SH-SY5Y (cell line): ENCODE measurements around the gene VPS41.

ENCODE experiments used
- GATA2 ChIP-seq: IDR thresholded peaks from 2 replicates; pipeline ENCODE4 v1.6.1; 2011; ENCODE audit warnings: mild to moderate bottlenecking, low read depth, low read length
- GATA3 ChIP-seq: IDR thresholded peaks from 2 replicates; pipeline ENCODE4 v1.6.1; 2011; ENCODE audit warnings: low read depth, mild to moderate bottlenecking, low read length, moderate library complexity

VPS41 gene

DNA sequence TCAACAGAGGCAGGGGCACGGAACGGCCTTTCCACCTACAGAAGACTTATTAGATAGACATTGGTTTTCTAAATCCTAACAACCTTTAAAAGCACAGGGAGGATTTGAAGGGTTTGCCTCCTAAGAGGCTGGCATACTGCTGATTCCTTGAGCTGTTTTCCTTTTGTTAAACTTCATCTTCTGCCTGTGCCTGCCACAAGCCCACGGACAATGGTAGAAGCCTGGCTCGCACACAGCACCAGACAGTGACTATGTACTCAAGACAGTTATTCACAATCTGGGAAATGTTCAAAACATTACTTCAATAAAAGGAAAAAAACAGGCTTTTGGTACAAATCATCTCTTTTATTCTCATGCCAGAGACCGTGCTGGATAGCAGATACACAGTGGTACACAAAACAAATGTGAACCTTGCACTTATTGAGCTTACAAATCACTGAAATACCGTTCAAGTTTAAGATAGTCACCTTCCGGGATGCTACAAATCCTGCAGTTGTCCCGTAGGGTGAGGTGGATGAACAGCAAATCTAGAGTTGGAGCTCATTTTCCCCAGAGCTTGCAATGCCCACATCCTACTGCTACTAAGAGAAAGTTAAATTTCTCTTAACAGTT, 63.9 kb downstream of the VPS41 start:
- no peak for TF ChIP-seq GATA3
- no peak for TF ChIP-seq GATA2

DNA sequence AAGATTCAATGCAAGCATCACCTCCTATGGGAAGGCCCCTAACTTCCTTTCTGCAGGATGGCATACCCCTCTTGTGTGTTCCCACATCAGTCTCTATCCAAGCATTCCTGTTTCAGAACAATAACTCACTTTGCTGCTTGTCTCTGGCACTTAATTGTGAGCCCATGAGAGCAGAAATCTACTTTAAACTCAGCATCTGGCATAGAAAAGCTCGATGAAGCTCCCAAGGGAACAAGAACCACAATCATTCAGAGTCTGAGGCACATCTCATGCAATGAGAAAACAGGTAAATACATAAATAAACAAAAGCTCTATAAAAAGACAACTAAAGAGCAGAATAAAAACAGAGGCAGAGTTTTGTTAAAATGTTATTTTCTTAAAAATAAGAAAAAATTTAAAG, 66.2 kb downstream of the VPS41 start:
- TF ChIP-seq GATA3 = no peak
- no peak for TF ChIP-seq GATA2

DNA sequence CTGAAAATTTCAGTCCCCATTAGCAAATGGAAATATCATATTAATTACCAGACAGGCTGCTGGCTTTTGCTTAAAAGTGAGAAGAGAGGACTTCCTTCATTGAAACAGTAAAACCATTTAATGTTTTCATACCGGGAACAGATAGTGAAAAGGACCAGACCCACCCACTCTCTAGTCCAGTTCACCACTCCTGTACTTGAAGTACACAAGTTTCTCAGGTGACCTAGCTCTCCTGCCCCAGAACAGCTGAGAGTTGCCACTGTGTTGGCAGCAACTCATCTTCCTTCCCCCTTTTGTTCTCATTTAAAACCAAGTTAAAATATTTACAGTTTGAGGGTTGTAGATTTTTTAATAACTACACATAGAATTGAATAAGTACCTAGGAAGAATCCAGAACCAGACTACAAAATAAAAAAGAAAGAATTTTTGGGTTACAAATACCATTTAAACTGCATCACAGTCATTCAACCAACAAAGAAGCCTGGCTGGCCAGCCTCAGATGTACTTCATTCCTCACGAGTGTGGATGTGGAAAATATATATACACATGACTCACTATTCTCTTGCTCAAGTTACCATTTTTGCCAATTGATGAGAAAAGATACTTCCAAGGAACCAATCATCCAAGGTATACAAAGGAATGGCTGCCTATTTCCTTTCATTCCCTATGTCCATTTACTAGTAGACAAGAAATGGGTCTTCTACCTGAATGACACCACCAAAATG, 68.1 kb downstream of the VPS41 start:
- TF ChIP-seq GATA2 = no peak
- no peak for TF ChIP-seq GATA3

DNA sequence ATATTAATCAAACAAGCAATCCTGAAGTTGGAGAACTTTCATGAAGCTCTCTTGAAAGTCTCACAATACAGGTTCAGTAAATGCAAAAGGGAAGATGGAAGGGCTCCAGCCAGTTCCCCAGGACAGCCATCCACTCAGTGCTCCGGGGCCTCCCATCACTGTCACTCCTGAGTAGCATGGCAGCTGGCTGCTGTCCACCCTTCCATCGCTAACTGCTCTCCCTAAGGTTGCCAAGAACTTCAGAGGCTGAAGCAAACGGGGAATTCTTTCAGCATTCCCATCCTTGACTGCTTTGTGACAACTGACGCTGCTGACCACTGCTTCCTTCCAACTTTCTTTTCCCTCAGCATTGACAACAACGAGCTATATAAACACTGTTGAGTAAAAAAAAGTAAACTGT, 69.1 kb downstream of the VPS41 start:
- TF ChIP-seq GATA3 = no peak

DNA sequence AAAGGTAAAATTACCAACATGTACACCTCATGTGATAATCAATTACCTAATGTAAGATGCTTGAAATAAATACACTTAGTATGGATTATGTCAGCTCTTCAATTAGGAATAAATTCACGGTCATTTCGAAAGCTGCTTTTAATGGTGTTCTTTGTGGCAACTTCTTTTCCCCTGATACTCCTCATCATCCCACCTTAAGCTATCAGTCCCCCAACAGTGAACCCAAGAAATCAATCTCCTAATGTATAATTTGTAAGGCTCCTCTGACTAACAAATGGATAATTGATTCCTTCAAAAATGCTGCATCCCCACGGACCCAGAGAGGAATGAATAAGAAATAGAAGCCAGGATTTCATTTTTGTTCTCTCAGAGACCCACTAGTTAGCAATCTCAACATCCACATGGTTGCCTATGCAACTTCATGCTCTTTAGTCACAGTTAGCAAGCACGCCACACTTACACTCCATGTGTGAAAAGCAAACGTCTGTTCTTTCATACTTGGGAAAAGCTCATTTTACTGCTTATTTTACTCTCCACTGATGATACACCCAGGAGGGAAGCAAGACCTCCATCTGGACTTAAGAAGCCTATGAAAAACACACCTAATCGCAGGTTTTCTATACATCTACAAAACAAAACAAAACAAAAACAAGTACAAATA, 70.1 kb downstream of the VPS41 start:
- TF ChIP-seq GATA2 (no peak), GATA3 (no peak)

DNA sequence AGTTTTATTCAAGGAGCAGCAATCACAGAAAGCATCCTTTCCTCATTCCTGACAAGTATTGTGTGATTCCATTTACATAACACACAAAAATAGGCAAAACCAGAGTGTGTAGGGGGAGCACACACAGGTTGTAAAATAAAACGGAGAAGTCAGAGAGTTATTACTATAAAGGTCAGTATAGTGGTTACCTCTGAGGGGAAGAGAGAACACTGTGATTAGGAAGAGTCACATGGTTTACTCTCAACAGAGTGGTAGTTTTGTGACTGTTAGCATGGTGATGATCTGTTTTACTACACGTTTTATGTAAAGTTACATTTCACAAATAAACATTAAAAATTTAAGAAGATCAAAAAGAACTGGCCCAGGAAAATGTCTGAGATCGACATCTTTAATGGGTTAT, 74.6 kb downstream of the VPS41 start:
- TF ChIP-seq GATA2 = no peak
- TF ChIP-seq GATA3 = no peak

DNA sequence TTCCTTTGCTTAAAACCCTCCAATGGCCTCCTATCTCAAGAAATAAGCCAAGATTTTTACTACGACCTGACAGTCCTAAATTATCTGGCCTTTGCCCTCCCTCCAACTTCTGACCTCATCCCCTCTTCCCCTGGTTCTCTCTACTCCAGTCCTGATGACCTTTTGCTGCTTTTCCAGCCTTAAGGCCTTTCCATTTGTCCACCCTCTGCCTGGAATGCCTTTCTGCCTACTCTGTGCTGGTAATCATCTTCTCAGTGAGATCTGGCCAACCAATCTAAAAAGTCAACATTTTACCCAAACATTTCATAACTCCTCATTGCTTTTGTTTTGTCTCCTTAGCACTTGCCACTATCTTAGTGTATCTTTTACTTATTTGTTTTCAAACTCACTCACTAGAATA, 75.7 kb downstream of the VPS41 start:
- TF ChIP-seq GATA2 (no peak), GATA3 (no peak)

DNA sequence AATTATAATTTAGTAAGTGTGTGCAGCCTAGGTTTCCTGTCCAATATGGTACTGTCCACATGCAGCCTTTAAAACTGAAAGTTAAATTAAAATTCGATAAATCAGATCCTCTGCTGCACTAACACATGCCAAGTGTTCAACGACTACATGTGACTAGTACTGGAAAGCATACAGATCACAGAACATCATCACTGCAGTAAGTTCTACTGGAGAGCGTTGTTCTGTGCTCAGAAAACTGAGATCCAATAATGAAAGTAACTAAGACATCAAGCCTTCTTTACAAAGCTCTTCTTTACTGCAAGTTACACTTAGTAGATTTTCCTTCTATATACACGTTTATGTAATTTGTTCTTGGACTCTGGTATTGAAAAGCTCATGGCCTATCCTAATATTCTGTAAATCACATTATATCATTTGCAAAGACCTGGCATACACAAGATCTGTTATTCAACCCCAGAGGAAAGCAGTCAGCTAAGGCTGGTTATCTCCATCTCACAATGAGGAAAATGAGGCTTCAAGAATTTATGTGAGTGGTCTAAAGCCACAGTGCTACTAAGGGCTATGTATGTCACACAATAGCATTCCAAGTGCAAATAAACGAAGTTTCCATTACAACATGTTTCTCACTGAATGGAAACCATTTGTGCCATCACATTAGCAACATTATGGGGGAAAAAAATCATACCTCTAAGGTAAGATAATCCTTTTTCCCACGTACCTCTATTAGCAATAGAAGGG, 77.6 kb downstream of the VPS41 start:
- TF ChIP-seq GATA2 (no peak), GATA3 (no peak)

DNA sequence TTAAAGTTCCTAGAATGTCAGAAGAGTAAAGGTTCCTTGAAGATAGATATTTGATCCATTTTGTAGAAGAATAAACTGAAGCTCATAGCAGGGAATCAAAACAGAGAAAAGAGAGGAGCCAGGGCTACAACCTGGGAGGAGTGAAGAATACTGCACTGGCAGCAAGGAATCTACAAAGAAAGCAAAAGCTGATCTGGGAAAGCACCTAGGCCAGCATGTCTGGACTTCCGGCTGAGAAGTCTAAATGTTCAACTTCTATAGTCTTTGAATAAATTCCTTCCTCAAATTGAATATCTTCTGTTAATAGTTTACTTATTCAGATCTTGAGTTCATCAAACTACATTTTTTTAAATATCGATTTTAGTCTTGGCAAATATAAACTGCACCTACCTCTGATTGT, 78.2 kb downstream of the VPS41 start:
- TF ChIP-seq GATA3 = no peak
- TF ChIP-seq GATA2 = no peak

DNA sequence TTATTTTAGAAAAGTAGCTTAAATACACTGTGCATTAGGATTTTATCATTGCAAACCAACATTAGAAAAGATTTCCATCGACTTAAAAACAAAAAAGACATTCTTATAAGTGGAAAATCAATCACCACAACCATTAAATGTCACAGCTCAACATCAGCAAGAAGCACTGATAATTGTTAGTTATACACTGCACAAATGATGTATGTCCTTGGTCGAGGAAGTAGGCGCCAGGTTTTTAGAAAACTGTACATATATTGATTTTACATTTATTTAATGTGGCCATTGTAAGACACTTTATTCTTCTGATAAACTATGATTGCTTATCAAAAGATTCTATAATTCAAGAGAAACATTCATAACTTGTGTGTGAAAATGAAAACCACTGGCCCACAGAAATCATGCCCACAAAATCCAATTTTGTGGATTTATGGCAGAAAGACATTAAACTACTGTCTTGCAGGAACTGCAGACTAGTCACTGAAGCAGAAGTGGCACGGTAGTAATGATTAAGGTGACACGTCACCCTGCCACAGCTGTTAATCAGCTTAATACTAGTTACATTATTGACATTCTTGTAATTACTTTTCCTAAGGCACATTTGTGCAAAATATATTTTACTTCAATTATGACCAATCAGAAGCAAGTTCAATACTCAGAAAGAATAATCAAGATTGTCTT, 79.4 kb downstream of the VPS41 start:
- TF ChIP-seq GATA2 = no peak
- no peak for TF ChIP-seq GATA3

DNA sequence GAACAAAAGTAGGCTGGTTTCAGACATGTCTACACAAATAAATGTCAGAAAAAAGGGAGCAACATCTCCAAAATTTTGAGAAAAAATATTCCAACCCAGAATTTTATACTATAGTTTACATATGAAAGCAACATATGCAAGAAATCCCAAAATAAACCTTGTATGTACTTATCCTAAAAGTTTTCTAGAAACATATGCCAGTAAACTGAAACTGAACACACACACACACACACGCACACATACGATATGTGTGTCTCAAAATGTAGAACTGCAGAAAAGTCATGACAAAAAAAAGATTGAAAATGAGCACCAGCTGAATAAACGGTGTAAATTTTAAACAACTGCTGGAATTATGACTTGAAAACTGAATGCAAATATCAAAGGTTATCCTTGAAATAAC, 81.0 kb downstream of the VPS41 start:
- TF ChIP-seq GATA2 (no peak), GATA3 (no peak)

DNA sequence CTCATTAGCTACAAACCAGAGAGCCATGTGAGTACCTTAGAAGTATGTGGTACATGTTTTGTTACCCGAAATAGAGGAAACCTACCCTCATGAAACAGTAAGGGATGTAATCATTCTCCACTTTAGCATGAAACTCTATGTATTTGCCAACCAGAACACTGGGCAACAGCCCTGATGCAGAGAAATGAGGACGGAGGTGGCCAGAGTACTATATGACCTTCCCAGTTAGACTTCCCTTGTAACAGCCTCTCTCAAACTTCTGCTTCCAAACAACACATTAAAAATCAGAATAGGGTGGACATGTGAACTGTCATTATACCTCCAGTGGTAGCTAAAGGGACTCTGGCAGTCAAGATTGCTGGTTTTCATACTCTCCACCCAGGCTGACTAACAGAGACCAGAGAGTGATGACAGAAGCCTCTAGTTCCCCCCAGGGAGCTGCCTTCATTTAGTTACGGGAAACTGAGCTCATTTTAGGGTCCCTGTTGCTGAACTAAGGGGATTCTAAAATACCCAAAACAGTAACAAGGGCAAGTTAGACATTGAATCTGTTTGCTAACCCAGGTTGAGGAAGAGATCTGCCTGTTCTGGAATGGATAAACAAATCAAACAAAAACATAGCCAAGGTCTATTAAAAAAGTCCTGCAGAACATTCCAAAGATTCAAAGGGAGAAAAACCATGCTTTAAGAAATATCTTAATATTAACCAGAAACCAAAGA, 83.1 kb downstream of the VPS41 start:
- TF ChIP-seq GATA3 (no peak), GATA2 (no peak)

DNA sequence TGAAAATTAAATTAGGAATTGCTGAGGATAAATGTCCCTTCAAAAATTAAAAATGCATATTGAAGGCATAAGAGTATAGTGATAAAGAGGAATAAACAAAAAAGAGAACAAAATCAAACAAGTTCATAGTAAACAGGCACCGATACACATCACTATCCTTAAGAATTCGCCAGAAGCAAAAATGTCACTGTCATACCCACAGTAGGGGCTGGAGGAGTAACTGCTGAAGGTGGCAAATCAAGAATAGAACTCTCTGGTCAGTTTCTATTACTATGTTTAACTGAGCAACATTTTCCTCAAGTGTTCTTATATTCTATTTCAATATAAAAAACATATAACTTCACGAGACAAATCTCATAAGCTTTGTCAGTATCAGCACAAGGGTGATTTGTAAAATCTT, 84.0 kb downstream of the VPS41 start:
- no peak for TF ChIP-seq GATA3
- TF ChIP-seq GATA2 = no peak
